ENCODE data around the gene FARS2. TPM values are rescaled to one million over a fixed set of nuclear protein-coding genes. Genes with fewer than 3 reads are reported as not detected.

FARS2 gene
- polyA plus RNA-seq, 2 donors: 5.0 to 10.5 TPM

- Histone ChIP-seq H3K4me1 (ENCODE audit: control insufficient read depth in 2 of 2, insufficient read depth in 2 of 2, low read length in 1 of 2) (no peaks in the 10 kb centered on the region), H3K9me3 (ENCODE audit: control insufficient read depth in 2 of 2, insufficient read depth in 1 of 2, low read depth in 1 of 2, low read length in 1 of 2) (no peaks in the 10 kb centered on the region), H3K36me3 (ENCODE audit: control insufficient read depth in 2 of 2, insufficient read depth in 2 of 2, low read length in 1 of 2) (no peaks in the 10 kb centered on the region), H3K4me3 (ENCODE audit: low read depth in 1 of 2, low read length in 2 of 2) (no peak overlapping the region), H3K27ac (ENCODE audit: low read depth in 2 of 2, low read length in 1 of 2) (no peak overlapping the region), H3K27me3 (ENCODE audit: control insufficient read depth in 1 of 2, insufficient read depth in 2 of 2, low read length in 2 of 2) (no peaks in the 10 kb centered on the region)
- WGBS, 2 donors: 89 to 90% methylated on average over 2 of the region's 2 CpGs
Measured at GRCh38 chr6:5279891-5280338, 18.6 kb downstream of the FARS2 start.

DNA sequence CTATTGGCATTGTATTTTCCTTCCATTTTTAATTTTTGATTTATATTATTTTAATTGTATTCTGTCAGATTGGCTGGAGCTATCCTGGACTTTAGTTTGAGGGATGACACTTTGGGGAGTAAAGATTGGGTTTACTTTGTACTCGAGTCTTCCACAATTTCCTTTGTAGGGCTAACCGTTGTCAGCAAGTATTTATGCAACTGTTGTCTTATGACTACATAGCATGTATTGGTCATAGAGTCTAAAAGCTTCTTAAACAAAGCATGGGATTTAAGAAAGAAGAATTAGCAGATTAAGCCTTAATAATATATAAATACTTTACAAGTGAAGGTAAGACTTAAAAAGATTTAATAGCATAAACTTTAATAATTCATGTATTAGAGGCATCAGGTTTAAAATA, 19.6 kb downstream of the FARS2 start:
- Histone ChIP-seq H3K4me3 (ENCODE audit: low read depth in 1 of 2, low read length in 2 of 2) (no peak overlapping the region), H3K9me3 (ENCODE audit: control insufficient read depth in 2 of 2, insufficient read depth in 1 of 2, low read depth in 1 of 2, low read length in 1 of 2) (no peaks in the 10 kb centered on the region), H3K36me3 (ENCODE audit: control insufficient read depth in 2 of 2, insufficient read depth in 2 of 2, low read length in 1 of 2) (no peaks in the 10 kb centered on the region), H3K4me1 (ENCODE audit: control insufficient read depth in 2 of 2, insufficient read depth in 2 of 2, low read length in 1 of 2) (no peaks in the 10 kb centered on the region), H3K27me3 (ENCODE audit: control insufficient read depth in 1 of 2, insufficient read depth in 2 of 2, low read length in 2 of 2) (no peaks in the 10 kb centered on the region), H3K27ac (ENCODE audit: low read depth in 2 of 2, low read length in 1 of 2) (no peak overlapping the region)
- WGBS, 2 donors: 53 to 74% methylated on average over 2 of the region's 2 CpGs

DNA sequence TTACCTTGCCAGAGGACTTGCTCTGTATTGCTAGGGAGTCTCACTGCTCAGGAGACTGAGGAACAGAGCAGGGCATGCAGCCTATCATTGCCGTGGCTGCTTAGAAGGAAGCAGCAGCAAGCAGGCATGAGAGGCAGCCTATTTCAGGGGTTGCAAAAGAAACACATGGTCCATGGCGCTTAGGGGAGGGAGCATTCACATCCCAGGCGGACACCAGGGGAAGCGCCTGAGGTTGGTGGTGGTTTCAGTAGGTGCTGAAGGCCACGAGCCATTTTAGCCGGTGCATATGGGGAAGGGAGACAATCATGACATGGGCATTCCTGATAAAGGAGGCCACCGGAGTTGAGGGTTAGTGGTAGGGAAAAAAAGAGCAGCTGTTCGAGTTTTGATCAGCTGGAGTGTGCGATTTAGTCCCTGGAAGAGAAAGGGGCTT, 20.9 kb downstream of the FARS2 start:
- Histone ChIP-seq H3K9me3 (ENCODE audit: control insufficient read depth in 2 of 2, insufficient read depth in 1 of 2, low read depth in 1 of 2, low read length in 1 of 2) (no peaks in the 10 kb centered on the region), H3K4me3 (ENCODE audit: low read depth in 1 of 2, low read length in 2 of 2) (no peak overlapping the region), H3K27ac (ENCODE audit: low read depth in 2 of 2, low read length in 1 of 2) (no peak overlapping the region), H3K4me1 (ENCODE audit: control insufficient read depth in 2 of 2, insufficient read depth in 2 of 2, low read length in 1 of 2) (no peaks in the 10 kb centered on the region), H3K36me3 (ENCODE audit: control insufficient read depth in 2 of 2, insufficient read depth in 2 of 2, low read length in 1 of 2) (no peaks in the 10 kb centered on the region), H3K27me3 (ENCODE audit: control insufficient read depth in 1 of 2, insufficient read depth in 2 of 2, low read length in 2 of 2) (no peaks in the 10 kb centered on the region)
- 83 to 86% methylated on average over 9 of the region's 9 CpGs for WGBS, 2 donors

DNA sequence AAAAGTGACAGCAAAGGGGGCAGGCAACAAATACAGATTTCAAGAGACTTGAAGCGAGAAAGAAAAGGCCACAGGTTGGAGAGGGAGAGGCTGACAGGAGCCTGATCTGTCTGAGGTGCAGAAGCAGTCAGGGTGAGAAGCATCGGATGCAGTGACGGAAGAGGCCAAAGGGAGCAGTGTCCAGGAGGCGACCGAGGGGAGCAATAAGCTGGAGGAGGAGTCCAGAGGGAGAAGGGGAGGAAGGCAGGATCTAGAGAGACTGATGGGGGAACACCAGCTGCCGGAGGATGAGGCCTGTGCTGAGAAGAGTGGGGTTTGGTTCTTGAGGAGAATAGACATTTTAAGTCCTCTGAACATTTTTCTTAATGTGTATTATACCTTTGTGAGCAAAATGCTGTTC, 23.8 kb downstream of the FARS2 start:
- Histone ChIP-seq H3K9me3 (ENCODE audit: control insufficient read depth in 2 of 2, insufficient read depth in 1 of 2, low read depth in 1 of 2, low read length in 1 of 2) (no peaks in the 10 kb centered on the region), H3K36me3 (ENCODE audit: control insufficient read depth in 2 of 2, insufficient read depth in 2 of 2, low read length in 1 of 2) (no peaks in the 10 kb centered on the region), H3K4me3 (ENCODE audit: low read depth in 1 of 2, low read length in 2 of 2) (no peak overlapping the region), H3K4me1 (ENCODE audit: control insufficient read depth in 2 of 2, insufficient read depth in 2 of 2, low read length in 1 of 2) (no peaks in the 10 kb centered on the region), H3K27ac (ENCODE audit: low read depth in 2 of 2, low read length in 1 of 2) (no peak overlapping the region), H3K27me3 (ENCODE audit: control insufficient read depth in 1 of 2, insufficient read depth in 2 of 2, low read length in 2 of 2) (no peaks in the 10 kb centered on the region)
- 94 to 96% methylated on average over 6 of the region's 6 CpGs for WGBS, 2 donors

DNA sequence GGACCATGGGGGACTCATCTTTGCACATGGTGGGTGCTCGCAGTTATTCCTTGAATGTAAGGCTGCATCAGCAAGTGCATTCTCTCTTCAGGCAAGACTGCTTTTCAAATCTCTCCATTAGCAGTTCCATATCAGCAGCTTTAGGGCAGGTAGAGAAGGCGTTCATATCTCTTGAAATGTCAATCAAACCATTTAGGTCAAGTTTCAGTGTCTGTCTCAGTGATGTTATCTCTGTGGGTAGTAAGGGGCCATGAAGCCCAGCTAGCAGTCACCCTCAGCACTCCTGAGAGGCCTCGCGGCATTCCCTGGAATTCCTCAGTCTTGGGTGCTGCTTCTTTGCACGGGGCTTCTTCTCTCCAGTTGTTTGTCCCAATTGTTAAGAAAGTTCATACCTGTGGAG, 24.2 kb downstream of the FARS2 start:
- 91 to 96% methylated on average over 5 of the region's 5 CpGs for WGBS, 2 donors
- Histone ChIP-seq H3K9me3 (ENCODE audit: control insufficient read depth in 2 of 2, insufficient read depth in 1 of 2, low read depth in 1 of 2, low read length in 1 of 2) (no peaks in the 10 kb centered on the region), H3K27ac (ENCODE audit: low read depth in 2 of 2, low read length in 1 of 2) (no peak overlapping the region), H3K27me3 (ENCODE audit: control insufficient read depth in 1 of 2, insufficient read depth in 2 of 2, low read length in 2 of 2) (no peaks in the 10 kb centered on the region), H3K4me3 (ENCODE audit: low read depth in 1 of 2, low read length in 2 of 2) (no peak overlapping the region), H3K4me1 (ENCODE audit: control insufficient read depth in 2 of 2, insufficient read depth in 2 of 2, low read length in 1 of 2) (no peaks in the 10 kb centered on the region), H3K36me3 (ENCODE audit: control insufficient read depth in 2 of 2, insufficient read depth in 2 of 2, low read length in 1 of 2) (no peaks in the 10 kb centered on the region)

DNA sequence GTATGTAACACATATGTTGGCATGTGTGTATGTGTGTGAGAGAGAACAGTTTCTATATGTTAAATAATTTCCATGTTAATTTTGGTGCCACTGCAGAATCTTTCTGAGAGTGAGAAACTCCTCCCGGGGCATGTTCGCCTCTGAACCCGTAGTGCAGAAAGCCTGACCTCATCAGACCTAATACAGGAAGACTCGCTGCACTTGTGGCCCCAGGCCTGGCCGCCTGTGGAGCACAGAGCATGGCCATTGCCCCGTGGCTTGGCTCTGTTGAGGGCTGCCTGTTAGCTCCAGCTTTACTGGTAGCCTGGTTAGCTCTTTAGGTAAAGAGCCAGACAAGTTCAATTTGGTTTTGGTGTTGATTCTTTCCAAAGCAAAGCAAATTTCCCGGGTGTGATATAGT, 25.5 kb downstream of the FARS2 start:
- H3K9me3 ChIP-seq (ENCODE audit: control insufficient read depth in 2 of 2, insufficient read depth in 1 of 2, low read depth in 1 of 2, low read length in 1 of 2): no peaks in the 10 kb centered on the region
- H3K27me3 ChIP-seq (ENCODE audit: control insufficient read depth in 1 of 2, insufficient read depth in 2 of 2, low read length in 2 of 2): no peaks in the 10 kb centered on the region
- H3K36me3 ChIP-seq (ENCODE audit: control insufficient read depth in 2 of 2, insufficient read depth in 2 of 2, low read length in 1 of 2): no peaks in the 10 kb centered on the region
- no peak overlapping the region for H3K27ac ChIP-seq (ENCODE audit: low read depth in 2 of 2, low read length in 1 of 2)
- no peaks in the 10 kb centered on the region for H3K4me1 ChIP-seq (ENCODE audit: control insufficient read depth in 2 of 2, insufficient read depth in 2 of 2, low read length in 1 of 2)
- 85 to 86% methylated on average over 7 of the region's 7 CpGs for WGBS, 2 donors
- no peak overlapping the region for H3K4me3 ChIP-seq (ENCODE audit: low read depth in 1 of 2, low read length in 2 of 2)

- WGBS, 2 donors: 64 to 73% methylated on average over 12 of the region's 12 CpGs
- H3K36me3 ChIP-seq (ENCODE audit: control insufficient read depth in 2 of 2, insufficient read depth in 2 of 2, low read length in 1 of 2): no peaks in the 10 kb centered on the region
- no peaks in the 10 kb centered on the region for H3K9me3 ChIP-seq (ENCODE audit: control insufficient read depth in 2 of 2, insufficient read depth in 1 of 2, low read depth in 1 of 2, low read length in 1 of 2)
- no peaks in the 10 kb centered on the region for H3K27me3 ChIP-seq (ENCODE audit: control insufficient read depth in 1 of 2, insufficient read depth in 2 of 2, low read length in 2 of 2)
- no peaks in the 10 kb centered on the region for H3K4me1 ChIP-seq (ENCODE audit: control insufficient read depth in 2 of 2, insufficient read depth in 2 of 2, low read length in 1 of 2)
- no peak overlapping the region for H3K4me3 ChIP-seq (ENCODE audit: low read depth in 1 of 2, low read length in 2 of 2)
- peak overlapping the region in 1 of 2 donors; percentile 19 for H3K27ac ChIP-seq (ENCODE audit: low read depth in 2 of 2, low read length in 1 of 2)
Measured at GRCh38 chr6:5287205-5287965, 26.1 kb downstream of the FARS2 start.

GRCh38 chr6:5287966-5288297, 26.6 kb downstream of the FARS2 start:
- H3K27me3 ChIP-seq (ENCODE audit: control insufficient read depth in 1 of 2, insufficient read depth in 2 of 2, low read length in 2 of 2): no peaks in the 10 kb centered on the region
- H3K9me3 ChIP-seq (ENCODE audit: control insufficient read depth in 2 of 2, insufficient read depth in 1 of 2, low read depth in 1 of 2, low read length in 1 of 2): no peaks in the 10 kb centered on the region
- H3K36me3 ChIP-seq (ENCODE audit: control insufficient read depth in 2 of 2, insufficient read depth in 2 of 2, low read length in 1 of 2): no peaks in the 10 kb centered on the region
- no peak overlapping the region for H3K27ac ChIP-seq (ENCODE audit: low read depth in 2 of 2, low read length in 1 of 2)
- H3K4me1 ChIP-seq (ENCODE audit: control insufficient read depth in 2 of 2, insufficient read depth in 2 of 2, low read length in 1 of 2): no peaks in the 10 kb centered on the region
- no peak overlapping the region for H3K4me3 ChIP-seq (ENCODE audit: low read depth in 1 of 2, low read length in 2 of 2)
- WGBS, 2 donors: 73 to 75% methylated on average over 2 of the region's 2 CpGs

- Histone ChIP-seq H3K9me3 (ENCODE audit: control insufficient read depth in 2 of 2, insufficient read depth in 1 of 2, low read depth in 1 of 2, low read length in 1 of 2) (no peaks in the 10 kb centered on the region), H3K4me1 (ENCODE audit: control insufficient read depth in 2 of 2, insufficient read depth in 2 of 2, low read length in 1 of 2) (no peaks in the 10 kb centered on the region), H3K27ac (ENCODE audit: low read depth in 2 of 2, low read length in 1 of 2) (no peak overlapping the region), H3K4me3 (ENCODE audit: low read depth in 1 of 2, low read length in 2 of 2) (no peak overlapping the region), H3K27me3 (ENCODE audit: control insufficient read depth in 1 of 2, insufficient read depth in 2 of 2, low read length in 2 of 2) (no peaks in the 10 kb centered on the region), H3K36me3 (ENCODE audit: control insufficient read depth in 2 of 2, insufficient read depth in 2 of 2, low read length in 1 of 2) (no peaks in the 10 kb centered on the region)
- 86 to 91% methylated on average over 1 of the region's 1 CpG for WGBS, 2 donors
Measured at GRCh38 chr6:5290097-5290496, 28.8 kb downstream of the FARS2 start.

DNA sequence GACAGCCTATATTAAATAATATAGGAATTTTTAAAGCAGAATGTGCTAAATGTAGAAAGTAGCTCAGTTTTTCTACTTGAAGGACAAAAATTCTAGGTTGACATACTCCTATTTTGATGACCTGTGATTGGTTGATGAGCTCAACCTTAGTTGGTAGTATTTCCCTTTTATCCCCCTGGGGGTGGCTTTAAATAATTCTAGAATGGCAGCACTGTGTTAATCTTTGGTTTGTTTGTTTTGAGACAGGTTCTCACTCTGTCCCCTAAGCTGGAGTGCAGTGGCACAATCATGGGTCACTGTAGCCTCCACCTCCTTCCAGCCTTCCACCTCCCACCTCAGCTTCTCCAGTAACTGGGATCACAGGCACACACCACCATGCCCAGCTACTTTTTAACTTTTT, 29.2 kb downstream of the FARS2 start:
- H3K9me3 ChIP-seq (ENCODE audit: control insufficient read depth in 2 of 2, insufficient read depth in 1 of 2, low read depth in 1 of 2, low read length in 1 of 2): no peaks in the 10 kb centered on the region
- no peaks in the 10 kb centered on the region for H3K4me1 ChIP-seq (ENCODE audit: control insufficient read depth in 2 of 2, insufficient read depth in 2 of 2, low read length in 1 of 2)
- no peak overlapping the region for H3K4me3 ChIP-seq (ENCODE audit: low read depth in 1 of 2, low read length in 2 of 2)
- H3K27ac ChIP-seq (ENCODE audit: low read depth in 2 of 2, low read length in 1 of 2): no peak overlapping the region
- H3K36me3 ChIP-seq (ENCODE audit: control insufficient read depth in 2 of 2, insufficient read depth in 2 of 2, low read length in 1 of 2): no peaks in the 10 kb centered on the region
- no peaks in the 10 kb centered on the region for H3K27me3 ChIP-seq (ENCODE audit: control insufficient read depth in 1 of 2, insufficient read depth in 2 of 2, low read length in 2 of 2)

Measured in esophagus (tissue), 2 donors.